ENCODE measurements around the gene UGT1A8. TPM values are rescaled to one million over a fixed set of nuclear protein-coding genes. Genes with fewer than 3 reads are reported as not detected.
A peak's percentile ranks its signal among the peaks of the same experiment; 100 is the strongest.

Gene UGT1A8
- total and polyA plus RNA-seq, 2 donors (not counting 3 experiments of a cell fraction or from before 2014, with no cell fraction given): not detected

GRCh38 chr2:233689501-233689900, 72.1 kb downstream of the UGT1A8 start:
- H3K9me1 ChIP-seq (replicated peaks; ENCODE audit: control insufficient read depth, extremely low read depth, insufficient read depth, low read length): no peaks in the 10 kb centered on the region
- POLR2A ChIA-PET: no interaction called here

More at GRCh38 chr2:233689501-233689900, 72.1 kb downstream of the UGT1A8 start:
- BruUV-seq (replicated peaks): no TSS peak
- no peaks in the 10 kb centered on the region for H3K79me2 ChIP-seq (ENCODE audit: control insufficient read depth, insufficient read depth, low read length)
- H3K4me2 ChIP-seq (ENCODE audit: insufficient read depth, low read length): peak overlapping the region; percentile 31
- no peak overlapping the region for H3K4me3 ChIP-seq (replicated peaks in 1 of 3; ENCODE audit: insufficient read depth in 1 of 3, low read depth in 1 of 3, low read length in 3 of 3)
- no peaks in the 10 kb centered on the region for H3K27me3 ChIP-seq (ENCODE audit: control insufficient read depth in 2 of 2, insufficient read depth in 2 of 2, low read length in 2 of 2)
- H3K4me1 ChIP-seq (ENCODE audit: control insufficient read depth, extremely low read depth, insufficient read depth, low read length): peaks cover 17% of the 10 kb centered on the region
- H4K20me1 ChIP-seq (replicated peaks; ENCODE audit: control insufficient read depth, extremely low read depth, insufficient read depth, low read length): no peaks in the 10 kb centered on the region
- H3K27ac ChIP-seq (ENCODE audit: insufficient read depth, low read depth, low read length): peak overlapping the region; percentile 68
- dilution Hi-C loops (cut with MboI; ENCODE audit: extremely low pct_ligation_motif_present, low sequenced_read_pairs): no loop called here
- no peak overlapping the region for H2AFZ ChIP-seq (ENCODE audit: low read depth, low read length)
- H3K9me3 ChIP-seq (replicated peaks; ENCODE audit: control insufficient read depth, insufficient read depth, low read length): no peaks in the 10 kb centered on the region
- FAIRE-seq (peak; percentile 90), DNase-seq (ENCODE audit: low read depth, low spot score) (peak; percentile 97)
- TF ChIP-seq FOS (IDR thresholded peaks at IDR 0.05; ENCODE audit: borderline replicate concordance, insufficient read depth, low read length) (no peak), GATA2 (IDR thresholded peaks at IDR 0.05; ENCODE audit: insufficient read depth, insufficient read length, low read depth, low read length) (peak; percentile 25), MAX (IDR thresholded peaks at IDR 0.05; ENCODE audit: insufficient read depth, insufficient read length) (no peak), EZH2 (IDR thresholded peaks at IDR 0.05; ENCODE audit: borderline replicate concordance, low read depth, low read length, severe bottlenecking) (no peak), CTCF (IDR thresholded peaks at IDR 0.05; ENCODE audit: extremely low read depth in 1 of 2, insufficient read depth in 1 of 2, low read depth in 1 of 2, low read length in 2 of 2) (no peak), MYC (IDR thresholded peaks at IDR 0.05; ENCODE audit: low read depth, low read length) (no peak), POLR2AphosphoS5 (IDR thresholded peaks at IDR 0.05; ENCODE audit: insufficient read depth, low read depth, low read length) (no peak), POLR2A (IDR thresholded peaks at IDR 0.05; ENCODE audit: low read depth, low read length) (peak; percentile 29), JUN (IDR thresholded peaks at IDR 0.05; ENCODE audit: borderline replicate concordance, insufficient read depth, insufficient read length, low read depth) (peak; percentile 21)
- CTCF ChIA-PET: interaction anchor here (1.0 to 1.5 kb wide), 3 partner anchors 18 to 276 kb away, joined by 3 to 4 read pairs (median 3); no protein-coding TSS in a partner anchor
- intact Hi-C loops (cut with micrococcal nuclease): loop anchor here (1.0 kb wide), 1 partner anchor 11 kb away; no protein-coding TSS in a partner anchor
- no peaks in the 10 kb centered on the region for H3K36me3 ChIP-seq (ENCODE audit: control insufficient read depth in 2 of 2, extremely low read depth in 1 of 2, insufficient read depth in 2 of 2, low read length in 2 of 2)
- peak overlapping the region; percentile 17 for H3K9ac ChIP-seq (replicated peaks; ENCODE audit: extremely low read depth, insufficient read depth, low read length)

Data from endothelial cell of umbilical vein (primary cell).